Activated T-cell treated with anti-CD3 and anti-CD28 coated beads for 48 hours (primary cell): ENCODE measurements around the gene CCSER1.

Experiments
- DNase-seq: peaks from one replicate; pipeline ENCODE4 v3.0.0-alpha.2; 2020; ENCODE audit warnings: low read depth

CCSER1 gene

DNA sequence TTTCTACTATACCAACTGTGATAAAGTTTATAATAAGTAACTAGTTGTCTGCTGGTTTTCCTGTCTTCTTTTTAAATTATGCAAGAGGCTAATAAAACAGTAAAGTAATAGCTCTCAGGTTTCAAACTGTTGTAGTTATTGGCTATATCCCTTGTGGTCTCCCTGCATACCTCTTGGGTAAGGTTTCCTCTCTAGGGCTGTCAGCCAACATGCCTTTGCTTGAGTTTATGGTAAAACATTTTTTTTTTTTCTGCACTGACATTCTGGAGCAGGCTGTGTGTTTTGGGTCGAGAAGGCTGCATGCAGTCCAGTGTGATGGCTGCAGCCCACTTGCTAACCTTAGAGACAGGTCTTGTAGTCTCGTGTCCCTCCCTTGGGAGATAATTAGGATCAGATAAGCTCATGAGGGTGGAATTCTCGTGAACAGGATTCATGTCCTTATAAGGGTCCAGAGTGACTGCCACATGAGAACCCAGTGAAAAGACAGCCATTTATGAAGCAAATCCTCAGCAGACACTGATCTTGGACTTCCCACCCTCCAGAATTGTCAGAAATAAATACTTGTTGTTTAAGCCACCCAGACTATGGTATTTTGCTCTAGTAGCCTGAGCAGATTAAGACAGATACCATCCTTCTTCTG, 831.2 kb downstream of the CCSER1 start:
- no peak for DNase-seq

DNA sequence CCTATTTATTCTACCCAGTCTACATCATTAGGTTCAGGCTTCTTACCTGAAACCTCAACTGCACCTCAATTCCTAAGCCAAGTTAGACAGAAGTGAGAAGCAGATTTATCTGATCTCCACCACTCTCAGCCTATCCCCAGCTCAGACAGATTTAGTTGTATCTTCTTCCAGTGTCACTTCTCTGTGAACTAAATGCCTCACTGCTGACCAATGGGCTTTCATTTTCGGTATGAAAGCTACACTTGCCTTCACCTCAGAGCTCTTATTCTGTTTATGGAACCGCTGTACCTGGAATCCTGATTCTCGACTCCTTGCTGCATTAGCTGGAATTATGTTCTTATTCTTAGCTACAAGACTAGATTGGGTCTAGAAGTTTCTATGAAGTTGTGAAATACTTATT, 833.2 kb downstream of the CCSER1 start:
- no peak for DNase-seq

DNA sequence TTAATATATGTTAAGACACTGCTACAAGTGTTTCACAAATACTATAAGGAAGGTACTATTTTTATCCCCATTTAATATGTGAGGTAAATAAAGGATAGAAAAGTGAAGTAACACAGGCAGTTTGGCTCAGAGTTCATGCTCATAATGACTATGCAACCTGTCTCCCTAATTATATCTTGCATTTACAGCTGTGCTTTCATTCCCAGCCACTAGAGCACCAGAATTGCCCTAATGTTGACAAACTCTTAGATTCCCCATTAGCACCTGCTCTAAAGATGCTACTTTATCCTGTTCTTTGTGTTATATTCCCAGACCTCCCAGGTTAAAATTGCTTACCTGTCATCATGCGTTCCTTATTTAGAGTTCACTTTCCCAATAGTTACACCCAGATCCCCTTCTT, 833.6 kb downstream of the CCSER1 start:
- DNase-seq, result no peak

DNA sequence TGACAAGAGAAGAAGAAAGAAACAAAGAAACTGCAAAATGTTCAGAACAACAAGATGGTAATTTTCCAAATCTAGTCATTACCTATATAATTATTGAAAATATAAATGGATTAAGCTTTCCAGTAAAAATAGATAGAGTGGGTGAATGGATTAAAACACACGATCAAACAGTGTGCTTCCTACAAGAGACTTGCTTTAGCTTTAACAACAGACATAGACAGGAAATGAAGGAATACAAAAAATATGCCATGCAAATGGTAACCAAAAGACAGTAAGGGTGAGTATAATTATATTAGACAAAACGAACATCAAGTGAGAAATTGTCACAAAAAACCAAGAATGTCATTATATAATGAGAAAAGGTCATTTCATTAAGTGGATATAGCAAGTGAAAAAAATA, 842.8 kb downstream of the CCSER1 start:
- no peak for DNase-seq

DNA sequence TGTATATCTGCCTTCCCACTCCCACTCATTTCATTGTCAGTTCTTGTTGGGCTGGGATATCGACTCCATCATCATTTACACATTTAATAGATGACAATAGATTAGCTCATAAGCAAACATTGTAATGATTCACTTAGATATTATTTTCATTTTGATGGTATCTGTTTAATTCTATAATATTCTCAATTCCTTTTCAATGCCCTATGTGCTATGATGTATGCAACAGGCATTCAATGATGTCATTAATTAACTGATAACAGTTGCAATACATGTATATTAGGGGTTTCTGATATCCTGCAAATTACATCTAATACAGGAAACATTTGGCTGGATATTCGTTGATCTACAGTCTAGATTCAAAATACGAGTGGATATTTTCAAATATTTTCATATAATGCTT, 850.5 kb downstream of the CCSER1 start:
- no peak for DNase-seq

DNA sequence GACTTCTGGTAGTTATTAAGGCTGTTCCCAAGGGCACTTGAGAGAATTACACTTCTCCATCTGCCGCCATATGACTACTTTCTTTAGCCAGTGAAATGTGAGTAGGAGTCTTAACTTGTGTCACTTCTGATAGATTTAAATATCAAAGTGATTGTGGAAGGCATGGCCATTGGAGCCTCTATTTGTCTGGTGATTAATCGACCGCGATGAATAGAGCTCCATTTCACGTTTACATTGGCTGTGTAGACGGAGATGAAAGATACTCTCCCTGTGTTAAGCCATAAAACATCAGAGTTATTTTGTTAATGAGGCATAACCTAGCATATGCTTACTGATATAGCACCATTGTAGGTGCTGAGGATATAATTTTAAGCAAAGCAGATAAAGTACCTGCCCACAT, 852.4 kb downstream of the CCSER1 start:
- DNase-seq, result no peak

DNA sequence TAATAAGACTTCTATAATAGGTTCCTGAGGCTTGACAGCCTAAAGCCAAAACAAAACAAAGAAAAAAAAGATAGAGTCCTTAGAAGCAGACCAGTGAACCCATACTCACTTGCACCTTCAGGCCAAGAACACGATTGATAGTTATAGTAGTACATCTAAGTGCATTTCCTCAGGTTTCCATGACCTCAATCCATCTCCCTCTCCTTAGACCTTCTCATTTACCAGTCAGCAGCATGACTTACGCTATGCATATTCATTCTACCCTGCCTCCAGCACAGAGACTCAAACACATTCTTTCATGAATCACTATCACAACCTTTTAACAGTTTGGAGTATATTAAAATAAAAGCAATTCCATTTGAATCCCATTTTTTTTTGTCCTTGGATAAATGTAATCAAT, 855.6 kb downstream of the CCSER1 start:
- no peak for DNase-seq

DNA sequence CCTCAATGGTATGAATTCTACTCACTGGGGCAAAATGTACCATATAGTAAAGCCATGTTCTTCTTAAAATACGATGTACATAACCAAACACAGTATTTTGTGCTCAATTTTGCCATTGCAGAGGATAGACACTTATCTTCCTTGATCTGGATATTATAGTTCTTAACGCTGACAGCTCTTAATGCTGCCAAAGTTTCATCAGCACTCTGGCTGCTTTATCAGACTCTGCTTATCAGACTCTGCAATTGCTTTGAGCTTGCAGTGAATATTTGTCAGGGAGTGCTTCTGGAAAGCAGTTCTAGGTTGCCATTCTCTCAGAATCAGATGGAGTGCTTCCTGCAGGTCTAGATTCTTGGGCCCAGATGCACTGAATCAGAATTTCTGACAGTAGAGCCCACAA, 863.1 kb downstream of the CCSER1 start:
- DNase-seq, result no peak

DNA sequence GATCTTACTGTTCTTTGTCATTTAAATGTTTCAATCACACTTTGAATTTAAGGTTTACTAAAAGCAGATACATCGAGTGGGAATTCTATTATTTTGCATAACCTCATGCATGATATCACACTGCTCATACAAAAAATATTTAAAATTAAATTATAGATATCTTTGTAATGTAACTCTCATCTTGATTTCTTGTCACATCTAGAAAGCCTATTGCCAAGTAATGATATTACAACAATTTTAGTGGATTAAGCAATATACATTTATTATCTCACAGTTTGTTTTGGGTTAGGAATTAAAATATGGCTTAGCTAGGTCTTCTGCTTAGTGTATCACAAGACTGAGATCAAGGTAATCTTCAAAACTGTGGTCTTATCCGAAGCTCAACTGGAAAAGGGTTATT, 865.0 kb downstream of the CCSER1 start:
- DNase-seq, result no peak

DNA sequence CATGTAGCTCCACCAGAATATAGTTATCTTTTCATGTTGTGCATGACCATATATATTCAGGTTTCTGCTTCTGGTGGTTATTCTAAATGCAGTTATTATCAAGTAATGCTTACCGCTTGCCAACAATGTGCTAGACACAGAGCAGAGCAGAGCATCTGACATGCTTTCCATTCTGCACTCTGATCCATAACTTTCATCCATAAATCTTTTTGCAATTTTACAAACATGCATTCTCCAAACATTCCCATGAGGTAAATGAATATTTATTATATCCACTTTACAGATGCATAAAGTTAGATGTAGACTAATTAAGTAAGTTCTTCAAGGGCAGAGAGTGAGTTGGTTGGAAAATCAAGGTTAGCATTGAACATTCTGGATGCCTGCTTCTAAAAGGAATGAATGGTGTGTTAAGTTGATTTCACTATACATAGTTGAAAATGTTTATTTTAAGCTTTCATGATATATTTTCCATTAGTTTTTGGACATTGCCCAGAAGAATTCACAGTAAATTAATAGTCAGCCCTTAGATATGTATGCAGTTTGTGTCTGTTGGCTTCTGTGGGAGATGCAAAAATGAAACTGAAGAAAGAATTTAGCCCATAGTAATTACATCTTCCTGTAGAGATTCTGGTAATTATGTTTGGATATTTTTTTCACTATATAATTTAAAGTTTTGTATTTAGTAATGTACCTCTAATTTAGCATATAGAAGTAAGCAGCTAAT, 867.8 kb downstream of the CCSER1 start:
- DNase-seq, result no peak

DNA sequence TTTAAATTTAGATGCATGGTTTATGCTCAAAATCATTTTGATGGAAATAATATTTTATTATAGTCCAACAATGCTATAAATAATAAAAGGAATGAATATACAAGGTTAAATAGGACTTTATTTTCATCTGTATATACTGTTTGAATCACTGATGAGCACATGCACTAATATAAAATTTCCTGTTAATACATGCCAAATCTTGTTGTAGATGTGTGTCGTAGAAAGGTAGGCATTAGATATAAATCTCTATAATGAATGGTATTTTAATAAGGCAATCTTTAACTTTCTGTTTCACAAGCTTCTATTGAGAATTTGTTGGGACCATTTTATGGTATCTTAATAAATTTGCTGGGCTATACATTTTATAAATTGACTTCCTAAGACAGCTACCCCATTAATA, 868.8 kb downstream of the CCSER1 start:
- no peak for DNase-seq

DNA sequence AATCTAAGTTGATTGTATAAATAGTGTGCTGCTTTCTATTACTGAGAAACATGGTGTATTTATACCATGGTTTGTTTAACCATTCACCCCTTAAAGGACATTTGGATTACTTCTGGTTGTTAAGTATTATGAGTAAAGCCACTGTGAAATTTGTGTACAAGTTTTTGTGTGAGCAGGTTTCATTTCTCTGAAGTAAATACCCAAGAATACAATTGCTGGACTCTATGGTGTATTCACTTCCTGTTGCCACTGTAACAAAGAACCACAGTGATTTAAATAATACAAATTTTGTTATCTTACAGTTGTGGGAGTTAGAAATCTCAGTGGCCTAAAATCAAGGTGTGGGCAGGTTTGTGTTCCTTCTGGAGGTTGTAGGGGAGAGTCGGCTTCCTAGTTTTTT, 869.6 kb downstream of the CCSER1 start:
- no peak for DNase-seq

DNA sequence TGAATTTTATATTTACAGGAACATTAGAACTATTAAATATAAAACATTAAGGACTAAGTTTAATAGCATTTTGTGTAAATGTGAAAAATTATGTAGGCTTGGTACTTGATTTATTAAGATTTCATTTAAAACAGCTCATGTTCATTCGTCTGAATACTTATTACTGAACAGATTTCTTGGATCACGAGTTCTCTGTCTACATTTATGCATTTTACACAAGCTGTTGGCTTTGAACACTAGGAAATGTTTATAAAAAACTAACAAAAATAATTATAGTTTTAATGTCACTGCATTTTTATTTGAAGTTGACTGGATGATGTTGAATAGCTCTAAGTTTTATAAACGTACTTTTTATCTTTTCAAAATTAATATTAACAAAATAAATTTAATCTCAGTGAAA, 888.7 kb downstream of the CCSER1 start:
- no peak for DNase-seq

DNA sequence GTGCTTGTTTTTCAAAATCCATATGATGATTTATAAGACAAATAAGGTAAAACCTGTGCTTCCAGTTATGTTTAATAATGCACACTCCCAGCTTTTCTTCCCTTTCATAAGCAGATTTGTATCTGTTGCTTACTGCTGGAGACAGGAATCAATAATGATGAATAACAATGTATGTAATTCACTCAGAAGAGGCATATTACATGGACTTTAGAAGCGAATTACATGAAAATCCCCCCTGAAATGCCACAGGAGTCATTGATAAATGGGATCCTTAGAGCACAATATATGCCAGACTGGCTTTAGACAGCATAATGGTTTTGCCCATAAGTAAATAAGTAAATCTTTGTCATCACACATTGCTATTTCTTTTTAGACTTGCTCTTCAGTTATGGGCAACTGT, 892.3 kb downstream of the CCSER1 start:
- no peak for DNase-seq

DNA sequence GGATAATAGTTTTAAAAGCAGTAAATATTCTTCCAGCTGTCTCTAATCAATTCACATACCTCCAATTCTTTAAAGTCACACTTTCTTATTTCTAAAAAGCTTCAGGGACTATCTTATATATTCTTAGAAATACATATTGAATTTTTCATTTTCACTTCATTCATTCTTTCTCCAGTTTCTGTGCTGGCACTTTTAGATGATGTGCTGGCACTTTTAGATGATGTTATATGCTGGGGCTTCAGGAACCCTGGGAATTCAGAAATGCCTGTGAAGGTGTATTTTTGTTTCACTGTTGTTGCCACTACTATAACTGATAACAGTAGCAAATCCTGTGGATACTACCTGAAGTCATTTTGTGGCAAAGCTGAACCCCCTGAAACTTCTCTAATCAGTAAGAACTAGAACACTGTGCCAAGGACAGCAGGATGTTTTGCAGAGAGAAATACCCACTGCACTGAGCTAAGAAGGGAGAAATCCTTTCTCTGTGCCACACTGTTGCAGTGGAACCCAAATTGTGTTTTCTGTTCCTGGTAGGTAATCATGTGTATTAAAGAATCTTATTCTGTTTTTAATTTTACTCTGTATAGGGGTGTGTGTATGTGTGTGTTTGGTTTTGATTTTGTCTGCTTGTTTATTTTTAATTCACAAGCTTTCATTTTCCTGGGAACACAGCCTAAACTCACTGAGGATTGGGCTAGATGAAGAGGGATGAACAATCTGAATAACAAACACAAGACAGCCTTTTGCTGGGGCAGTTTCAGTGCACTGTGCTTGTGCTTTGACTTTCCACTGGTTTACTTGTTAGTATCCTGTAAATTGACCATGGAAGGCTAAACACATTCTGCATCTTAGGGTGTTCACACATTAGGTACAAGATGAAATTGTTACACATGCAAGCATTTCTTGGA, 898.3 kb downstream of the CCSER1 start:
- DNase-seq, result no peak

DNA sequence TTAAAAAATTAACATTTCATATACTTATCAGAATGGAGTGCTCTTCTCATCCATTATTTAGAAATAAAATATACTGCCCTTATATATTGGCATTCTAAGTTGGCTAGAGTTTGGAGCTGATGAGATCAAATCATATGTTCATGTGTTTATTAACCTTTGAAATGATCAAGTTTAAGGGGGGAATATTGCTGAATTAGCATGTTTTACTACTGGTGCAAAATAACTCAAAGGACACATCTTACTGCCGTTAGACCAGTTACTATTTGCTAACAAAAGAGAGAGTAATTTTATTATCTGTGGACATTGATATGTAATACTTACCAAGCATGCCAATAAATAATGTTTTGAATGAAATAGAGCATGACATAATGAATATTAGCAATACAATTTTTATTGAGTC, 901.0 kb downstream of the CCSER1 start:
- no peak for DNase-seq

DNA sequence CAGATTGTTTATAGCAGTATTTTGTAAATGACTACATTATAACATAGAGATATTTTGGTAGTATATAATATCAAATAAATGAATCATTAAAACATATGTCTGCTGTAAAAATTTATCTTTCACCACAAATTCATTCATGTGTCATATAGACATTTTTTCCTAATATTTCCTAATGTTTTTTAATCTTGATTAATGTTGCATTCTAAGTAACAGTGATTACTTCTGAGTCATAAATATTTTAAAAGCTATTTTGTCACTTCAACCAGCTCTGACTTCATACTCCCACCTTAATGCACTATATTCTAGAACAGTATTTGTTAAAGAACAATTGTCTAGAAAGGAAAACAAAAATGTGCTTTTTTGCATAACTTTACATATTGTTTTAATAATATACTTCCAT, 904.6 kb downstream of the CCSER1 start:
- DNase-seq, result no peak

DNA sequence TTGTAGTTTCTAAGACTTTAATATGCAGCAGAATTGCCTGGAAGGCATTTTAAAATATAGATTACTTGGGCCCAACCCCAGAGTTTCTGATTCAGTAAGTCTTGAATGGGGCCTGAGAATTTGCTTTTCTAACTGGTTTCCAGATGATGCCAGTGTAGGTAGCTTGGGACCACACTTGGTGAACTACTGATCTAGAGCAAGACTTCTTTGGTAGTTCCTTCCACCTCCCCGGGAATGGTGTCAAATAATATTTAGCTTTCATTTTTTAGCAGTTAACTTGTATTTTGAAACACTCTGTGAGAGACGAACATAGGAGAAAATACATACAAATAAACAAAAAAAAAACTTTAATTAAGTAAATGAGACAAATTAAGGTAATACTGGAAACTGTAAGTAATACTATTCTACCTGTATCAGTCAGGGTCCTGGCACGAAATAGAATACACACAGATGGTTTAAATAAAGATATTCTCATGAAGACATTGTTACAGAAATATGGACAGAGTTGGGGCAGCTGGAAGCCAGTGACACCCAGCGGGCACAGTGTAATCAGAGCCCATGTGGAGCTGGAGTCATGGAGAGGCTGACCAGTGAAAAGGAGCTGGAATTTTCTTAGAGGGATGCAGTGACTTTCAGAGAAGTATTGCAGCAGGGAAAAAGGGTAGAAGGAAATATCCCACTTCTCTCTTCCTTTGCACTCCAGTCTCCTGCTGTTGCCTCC, 905.7 kb downstream of the CCSER1 start:
- DNase-seq, result no peak

DNA sequence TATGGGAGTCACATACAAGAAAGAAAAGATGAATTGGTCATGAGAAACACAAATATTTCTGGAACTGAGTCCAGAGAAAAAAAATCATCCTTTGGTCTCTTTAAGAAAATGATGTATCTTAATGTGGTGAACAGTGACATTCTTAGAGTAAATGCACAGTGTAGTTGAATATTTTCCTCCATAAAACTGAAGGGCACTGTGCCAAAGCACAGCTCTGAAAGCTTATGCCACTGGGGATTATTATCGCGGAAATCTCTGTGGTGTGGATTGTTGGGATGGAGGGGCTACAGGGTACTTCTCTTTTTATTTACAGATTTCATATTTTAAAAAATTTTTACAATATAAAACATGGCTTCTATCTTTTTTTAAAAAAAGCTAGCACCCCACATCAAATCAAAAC, 908.1 kb downstream of the CCSER1 start:
- DNase-seq, result no peak

DNA sequence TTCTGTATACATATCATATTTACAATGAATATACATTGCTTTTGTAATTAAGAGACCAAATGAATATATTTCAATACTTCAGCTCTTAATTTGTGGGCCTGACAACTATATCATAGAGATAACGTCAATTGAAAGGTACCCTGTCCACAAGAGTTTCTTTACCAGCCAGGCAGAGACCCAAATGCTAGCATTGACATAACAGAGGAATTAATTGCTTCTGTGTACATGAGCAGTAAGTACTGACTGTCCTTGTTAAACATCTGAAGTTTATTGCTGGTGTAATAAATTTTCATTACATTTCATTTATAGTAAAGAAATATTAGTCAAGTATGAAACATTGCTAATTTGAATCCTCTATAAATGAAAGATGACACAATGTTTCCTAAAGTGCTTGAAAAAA, 910.8 kb downstream of the CCSER1 start:
- DNase-seq, result no peak

DNA sequence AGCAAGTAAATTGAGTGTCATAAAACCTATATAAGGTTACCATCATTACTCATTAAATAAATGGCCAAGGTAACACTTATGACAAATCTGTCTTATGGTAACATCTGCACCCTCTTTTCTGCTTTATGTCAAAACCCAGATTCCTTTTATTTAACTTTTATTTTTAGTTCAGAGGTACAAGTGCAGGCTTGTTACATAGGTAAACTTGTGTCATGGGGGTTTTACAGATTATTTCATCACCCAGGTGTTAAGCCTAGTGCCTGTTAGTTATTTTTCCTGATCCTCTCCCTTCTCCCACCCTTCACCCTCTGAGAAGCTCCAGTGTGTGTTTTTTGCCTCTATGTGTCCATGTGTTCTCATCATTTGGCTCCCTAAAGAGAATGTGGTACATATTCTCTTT, 930.7 kb downstream of the CCSER1 start:
- no peak for DNase-seq

DNA sequence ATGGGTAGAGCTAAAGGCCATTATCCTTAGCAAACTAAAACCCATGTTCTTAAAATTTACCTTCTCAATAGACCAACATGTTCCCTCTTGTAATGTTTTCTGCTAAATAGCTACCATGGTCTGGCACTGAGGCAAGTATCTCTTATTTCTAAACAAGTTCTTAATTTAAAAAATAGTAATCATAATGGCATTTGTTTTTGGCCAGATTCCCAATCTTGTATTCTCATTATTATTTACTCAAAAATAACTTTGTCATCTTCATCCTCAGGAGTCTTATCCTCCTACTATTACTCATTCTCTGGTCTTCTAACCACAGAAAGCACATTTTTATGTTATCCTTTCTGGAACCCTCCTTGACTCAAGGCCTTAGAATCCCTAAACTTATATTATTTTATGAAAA, 931.2 kb downstream of the CCSER1 start:
- DNase-seq, result no peak
